ENCODE results near the gene MORN1. TPM values are rescaled to one million over a fixed set of nuclear protein-coding genes. Genes with fewer than 3 reads are reported as not detected.
A peak's percentile ranks its signal among the peaks of the same experiment; 100 is the strongest.

MORN1 gene
- total and polyA plus RNA-seq, 4 donors: 5.2 to 23.9 (median 13.9) TPM

DNA sequence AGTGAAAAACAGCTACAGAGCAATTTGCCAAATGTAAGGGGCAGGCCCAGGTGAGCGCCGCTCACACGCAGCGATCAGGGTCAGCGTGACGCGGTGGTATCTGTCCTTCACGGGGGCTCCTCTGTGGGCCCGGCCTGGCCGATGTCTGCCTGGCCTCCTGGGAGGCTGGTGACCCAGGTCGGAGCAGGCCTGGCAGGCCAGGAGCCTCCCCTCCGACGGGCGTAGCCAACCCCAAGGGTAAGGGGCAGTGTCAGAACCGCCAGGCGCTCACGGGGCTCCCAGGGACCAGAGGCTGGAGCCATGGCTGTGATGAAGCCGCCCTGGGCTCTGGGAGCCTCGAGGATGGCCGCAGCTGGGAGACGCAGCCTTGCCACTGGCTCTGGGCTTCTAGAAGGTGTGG, 72.1 kb downstream of the MORN1 start:
- TF ChIP-seq, protein P1, sequence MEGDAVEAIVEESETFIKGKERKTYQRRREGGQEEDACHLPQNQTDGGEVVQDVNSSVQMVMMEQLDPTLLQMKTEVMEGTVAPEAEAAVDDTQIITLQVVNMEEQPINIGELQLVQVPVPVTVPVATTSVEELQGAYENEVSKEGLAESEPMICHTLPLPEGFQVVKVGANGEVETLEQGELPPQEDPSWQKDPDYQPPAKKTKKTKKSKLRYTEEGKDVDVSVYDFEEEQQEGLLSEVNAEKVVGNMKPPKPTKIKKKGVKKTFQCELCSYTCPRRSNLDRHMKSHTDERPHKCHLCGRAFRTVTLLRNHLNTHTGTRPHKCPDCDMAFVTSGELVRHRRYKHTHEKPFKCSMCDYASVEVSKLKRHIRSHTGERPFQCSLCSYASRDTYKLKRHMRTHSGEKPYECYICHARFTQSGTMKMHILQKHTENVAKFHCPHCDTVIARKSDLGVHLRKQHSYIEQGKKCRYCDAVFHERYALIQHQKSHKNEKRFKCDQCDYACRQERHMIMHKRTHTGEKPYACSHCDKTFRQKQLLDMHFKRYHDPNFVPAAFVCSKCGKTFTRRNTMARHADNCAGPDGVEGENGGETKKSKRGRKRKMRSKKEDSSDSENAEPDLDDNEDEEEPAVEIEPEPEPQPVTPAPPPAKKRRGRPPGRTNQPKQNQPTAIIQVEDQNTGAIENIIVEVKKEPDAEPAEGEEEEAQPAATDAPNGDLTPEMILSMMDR (IDR thresholded peaks at IDR 0.05; ENCODE audit: control extremely low read depth, extremely low read depth): no peak
- ATAC-seq (ENCODE audit: insufficient read depth, low FRiP score): no peak
- 92 to 95% methylated on average over 21 of the region's 21 CpGs for WGBS, 2 donors
- Histone ChIP-seq H3K9ac (ENCODE audit: insufficient read depth in 1 of 2, low read length in 2 of 2) (no peak overlapping the region), H3K27ac (ENCODE audit: low read depth in 1 of 2, low read length in 1 of 2) (no peak overlapping the region), H3K4me1 (ENCODE audit: control insufficient read depth in 5 of 5, insufficient read depth in 5 of 5, low read length in 5 of 5) (peaks cover 0 to 75% (median 13%) of the 10 kb centered on the region in 5 donors), H3K4me3 (no peak overlapping the region), H3K27me3 (ENCODE audit: control insufficient read depth in 3 of 3, insufficient read depth in 3 of 3, low read length in 2 of 3) (no peaks in the 10 kb centered on the region), H3K9me3 (ENCODE audit: control insufficient read depth in 4 of 4, insufficient read depth in 3 of 4, low read length in 3 of 4) (no peaks in the 10 kb centered on the region), H3K36me3 (ENCODE audit: control insufficient read depth in 4 of 4, insufficient read depth in 4 of 4, low read length in 4 of 4) (no peaks in the 10 kb centered on the region)
- no peak for DNase-seq

DNA sequence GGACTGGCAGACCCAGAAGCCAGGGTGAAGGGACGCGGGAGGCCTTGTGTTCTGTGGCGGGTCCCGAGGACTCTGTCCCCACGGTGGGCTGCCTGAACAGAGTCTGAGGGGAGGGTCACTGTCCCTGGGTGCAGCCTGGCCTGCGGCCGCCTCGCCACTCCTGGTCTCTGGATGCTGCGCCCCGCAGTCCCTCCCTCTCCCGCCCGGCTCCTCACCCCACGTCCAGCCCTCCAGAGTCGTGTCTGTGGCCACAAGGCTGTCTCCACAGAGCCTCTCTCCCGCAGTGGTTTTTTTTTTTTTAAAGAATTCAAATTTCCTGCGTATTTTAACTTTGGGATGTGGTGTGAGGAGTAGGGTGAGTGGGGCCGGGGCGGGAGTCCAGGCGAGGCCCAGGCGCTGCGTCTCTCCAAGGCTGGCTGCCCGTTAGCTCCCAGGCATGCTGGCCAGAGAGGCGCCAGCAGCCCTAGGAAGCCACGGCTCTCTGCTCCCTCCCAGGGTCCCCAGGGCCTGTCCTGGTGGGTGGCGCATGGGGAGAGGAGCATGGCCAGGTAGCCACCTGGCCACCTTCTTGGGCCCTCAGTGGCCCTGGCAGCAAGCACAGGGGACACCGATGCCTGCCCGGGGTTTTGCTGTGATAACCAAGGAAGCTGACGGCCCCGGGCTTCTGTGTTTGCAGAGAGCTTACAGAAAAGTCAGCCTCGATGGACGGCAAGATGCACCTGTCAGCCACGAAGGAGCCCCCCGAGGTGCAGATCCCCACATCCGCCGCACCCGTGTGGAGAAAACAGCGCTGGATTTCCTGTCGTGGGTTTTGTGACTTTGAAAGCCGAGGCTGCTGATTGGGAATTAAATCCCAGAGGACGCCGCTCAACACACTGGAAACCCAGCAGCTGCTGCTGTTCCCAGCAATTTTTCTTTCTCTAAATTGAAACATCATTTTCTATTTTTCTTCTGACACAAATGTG, 72.8 kb downstream of the MORN1 start:
- TF ChIP-seq, protein P1 (IDR thresholded peaks at IDR 0.05; ENCODE audit: control extremely low read depth, extremely low read depth): no peak
- Histone ChIP-seq H3K36me3 (ENCODE audit: control insufficient read depth in 4 of 4, insufficient read depth in 4 of 4, low read length in 4 of 4) (no peaks in the 10 kb centered on the region), H3K9ac (ENCODE audit: insufficient read depth in 1 of 2, low read length in 2 of 2) (no peak overlapping the region), H3K9me3 (ENCODE audit: control insufficient read depth in 4 of 4, insufficient read depth in 3 of 4, low read length in 3 of 4) (no peaks in the 10 kb centered on the region), H3K4me3 (no peak overlapping the region), H3K27ac (ENCODE audit: low read depth in 1 of 2, low read length in 1 of 2) (no peak overlapping the region), H3K4me1 (ENCODE audit: control insufficient read depth in 5 of 5, insufficient read depth in 5 of 5, low read length in 5 of 5) (peaks cover 0 to 82% (median 13%) of the 10 kb centered on the region in 5 donors), H3K27me3 (ENCODE audit: control insufficient read depth in 3 of 3, insufficient read depth in 3 of 3, low read length in 2 of 3) (no peaks in the 10 kb centered on the region)
- DNase-seq: peak in 2 of 3 donors; percentile 50 to 64
- ATAC-seq (ENCODE audit: insufficient read depth, low FRiP score): no peak
- 81 to 82% methylated on average over 39 to 41 of the region's 41 CpGs for WGBS, 2 donors

DNA sequence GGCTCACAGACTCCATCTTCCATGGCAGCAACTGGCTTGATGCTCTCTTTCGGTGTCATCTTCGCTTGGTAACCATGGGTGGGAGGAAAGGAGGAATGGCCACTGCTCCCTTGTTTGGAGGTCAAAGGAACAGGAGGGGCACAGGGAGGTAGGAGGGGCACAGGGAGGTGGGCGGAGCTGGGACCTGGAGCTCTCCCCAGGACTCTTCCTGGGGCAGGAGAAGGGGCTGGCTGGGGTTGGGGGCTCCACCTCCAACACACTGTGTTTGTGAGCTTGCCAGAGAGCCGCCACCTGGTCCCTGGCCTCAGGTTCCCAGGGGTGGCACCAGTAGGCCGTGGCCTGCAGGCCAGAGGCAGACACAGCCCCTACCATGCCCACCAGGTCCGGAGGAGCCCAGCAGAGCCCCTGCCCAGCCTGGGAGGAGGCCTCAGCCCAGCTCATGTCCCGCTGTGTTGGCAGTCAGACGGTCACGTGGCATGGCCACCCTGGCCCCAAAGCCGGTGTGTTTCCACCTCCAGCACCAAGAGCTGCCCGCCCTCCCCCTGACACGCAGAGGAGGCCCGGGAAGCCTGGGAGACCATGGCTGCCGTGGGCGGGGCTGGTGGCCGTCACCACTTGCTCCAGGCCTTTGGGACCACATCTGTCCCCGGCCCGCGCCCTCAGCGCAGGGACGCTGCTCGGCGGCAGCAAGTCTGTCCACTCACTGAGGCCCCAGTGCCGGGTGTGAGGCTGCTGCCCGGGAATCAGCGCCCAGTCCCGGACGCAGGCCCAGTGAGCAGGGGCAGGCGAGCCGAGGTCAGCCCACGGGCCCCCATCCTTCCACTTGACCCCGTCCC, 73.9 kb downstream of the MORN1 start:
- TF ChIP-seq, protein P1 (IDR thresholded peaks at IDR 0.05; ENCODE audit: control extremely low read depth, extremely low read depth): no peak
- H3K36me3 ChIP-seq (ENCODE audit: control insufficient read depth in 4 of 4, insufficient read depth in 4 of 4, low read length in 4 of 4): no peaks in the 10 kb centered on the region
- no peaks in the 10 kb centered on the region for H3K27me3 ChIP-seq (ENCODE audit: control insufficient read depth in 3 of 3, insufficient read depth in 3 of 3, low read length in 2 of 3)
- DNase-seq (no peak), ATAC-seq (ENCODE audit: insufficient read depth, low FRiP score) (no peak)
- WGBS, 2 donors: 92 to 93% methylated on average over 32 of the region's 32 CpGs
- no peak overlapping the region for H3K27ac ChIP-seq (ENCODE audit: low read depth in 1 of 2, low read length in 1 of 2)
- H3K4me1 ChIP-seq (ENCODE audit: control insufficient read depth in 5 of 5, insufficient read depth in 5 of 5, low read length in 5 of 5): peaks cover 2 to 81% (median 16%) of the 10 kb centered on the region in 5 donors
- H3K9me3 ChIP-seq (ENCODE audit: control insufficient read depth in 4 of 4, insufficient read depth in 3 of 4, low read length in 3 of 4): no peaks in the 10 kb centered on the region
- H3K4me3 ChIP-seq: no peak overlapping the region
- no peak overlapping the region for H3K9ac ChIP-seq (ENCODE audit: insufficient read depth in 1 of 2, low read length in 2 of 2)
